HG03442 (cell line): Measurements from ENCODE around the gene PDGFB.

Experiments used
- ATAC-seq: cut with Tn5 transposase; IDR thresholded peaks from one replicate; pipeline ENCODE4 v1.9.1; 2021; ENCODE audit warnings: mild to moderate bottlenecking, moderate library complexity; ENCODE audit not compliant: unreplicated experiment

PDGFB gene

DNA sequence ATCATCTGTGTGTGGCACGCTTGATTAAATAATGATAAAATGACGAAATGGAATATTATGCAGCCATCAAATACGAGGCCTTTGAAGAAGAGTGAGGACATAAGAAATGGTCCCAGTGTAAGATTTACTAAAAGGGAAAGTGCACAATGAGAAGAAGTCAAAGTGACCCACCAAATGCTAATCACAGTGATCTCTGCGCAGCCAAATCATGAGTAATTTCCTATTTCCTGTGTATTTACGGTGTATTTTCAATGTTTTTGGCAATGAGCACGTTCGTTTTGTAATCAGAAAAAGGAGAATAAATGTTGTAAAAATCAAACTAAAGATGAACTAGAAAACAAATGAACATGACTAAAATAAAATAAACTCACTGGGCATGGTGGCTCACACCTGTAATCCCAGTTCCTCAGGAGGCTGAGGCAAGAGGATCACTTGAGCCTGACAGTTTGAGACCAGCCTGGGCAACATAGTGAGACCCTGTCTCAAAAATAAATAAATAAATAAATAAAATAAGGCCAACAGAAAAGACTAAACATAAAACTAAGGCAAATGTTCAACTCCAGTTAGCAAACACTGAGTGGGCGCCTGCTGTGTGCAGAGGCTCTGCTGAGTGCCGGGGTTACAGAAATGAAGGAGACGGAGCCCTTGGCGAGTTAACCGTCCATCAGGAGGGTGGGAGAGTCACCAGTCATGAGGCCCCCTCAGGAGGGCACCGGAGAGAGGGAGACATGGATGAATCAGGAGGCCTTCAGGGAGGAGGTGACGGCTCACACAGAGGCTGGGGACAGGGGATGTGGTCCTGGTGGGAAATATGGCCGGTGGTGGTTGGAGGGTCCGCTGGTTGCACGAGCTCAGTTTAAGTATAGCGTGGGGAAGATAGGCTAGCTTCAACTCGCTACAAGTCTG is 66.3 kb downstream of the PDGFB start:
- no peak for ATAC-seq

DNA sequence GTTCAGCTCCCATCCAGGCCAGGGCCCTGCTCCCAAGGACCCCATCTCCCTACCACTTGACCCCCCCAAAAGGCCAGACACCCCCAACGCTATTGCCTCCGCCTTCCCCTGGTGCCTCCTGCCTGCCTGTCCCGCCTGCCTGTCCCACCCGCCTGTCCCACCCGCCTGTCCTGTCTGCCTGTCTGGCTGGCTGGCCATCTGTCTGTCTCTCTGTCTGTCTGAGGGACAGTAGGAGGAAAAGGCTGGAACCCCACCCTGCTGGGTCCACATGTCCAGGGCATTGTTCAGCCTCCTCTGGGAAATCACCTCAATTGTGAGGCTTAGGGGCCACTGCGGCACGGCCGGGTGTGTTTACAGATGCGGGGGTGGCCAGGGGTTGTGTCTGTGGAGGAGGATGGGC is 67.0 kb downstream of the PDGFB start:
- no peak for ATAC-seq

DNA sequence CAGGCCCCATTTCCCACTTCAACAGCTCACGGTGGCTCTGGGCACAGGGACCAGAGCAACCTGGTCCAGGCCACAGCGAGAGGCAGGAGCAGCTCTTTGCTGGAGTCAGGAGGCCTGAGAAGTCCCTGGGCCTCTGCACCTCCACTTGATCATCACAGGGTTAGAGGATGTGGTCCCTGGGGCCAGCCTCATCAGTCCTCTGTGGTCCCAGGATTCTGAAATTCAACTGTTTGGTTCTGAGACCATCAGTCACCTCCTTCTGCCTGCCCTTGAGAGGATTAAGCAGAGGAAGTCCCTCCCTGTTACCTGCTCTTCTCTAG is 67.4 kb downstream of the PDGFB start:
- no peak for ATAC-seq

DNA sequence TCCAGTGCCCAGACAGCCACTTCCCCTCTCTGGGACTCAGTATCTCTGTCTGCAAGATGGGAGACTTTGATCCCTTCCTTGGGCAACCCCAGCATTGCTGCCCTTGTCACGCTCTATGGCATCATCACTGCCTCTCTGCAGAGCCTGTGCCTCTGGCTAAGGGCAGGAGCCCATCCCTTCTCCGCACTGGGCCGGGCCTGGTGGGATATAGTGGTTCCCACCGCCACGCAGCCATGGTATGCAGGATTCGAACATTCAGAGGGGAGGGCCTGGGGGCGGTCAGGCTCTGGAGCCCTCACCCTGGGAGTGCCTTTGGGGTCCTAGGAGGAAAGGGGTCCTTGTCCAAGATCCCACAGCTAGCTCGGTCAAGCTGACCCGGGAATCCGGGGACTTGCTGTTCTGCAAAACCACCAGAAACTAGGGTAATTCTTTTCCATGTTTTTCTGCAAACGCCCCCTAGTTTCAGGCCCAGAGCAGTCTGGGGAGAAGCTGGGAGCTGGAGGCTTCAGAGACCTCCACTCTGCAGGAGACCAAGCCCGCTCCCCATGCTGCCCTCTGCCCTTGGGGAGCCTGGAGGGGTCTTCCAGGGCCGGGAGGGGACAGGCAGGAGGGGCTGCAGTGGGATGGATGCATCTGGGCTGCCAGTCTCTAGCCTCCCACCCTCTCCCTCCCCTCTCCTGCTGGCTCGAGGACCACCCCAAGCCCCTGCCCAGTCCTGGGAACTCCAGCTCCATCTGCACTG is 67.9 kb downstream of the PDGFB start:
- ATAC-seq = no peak

DNA sequence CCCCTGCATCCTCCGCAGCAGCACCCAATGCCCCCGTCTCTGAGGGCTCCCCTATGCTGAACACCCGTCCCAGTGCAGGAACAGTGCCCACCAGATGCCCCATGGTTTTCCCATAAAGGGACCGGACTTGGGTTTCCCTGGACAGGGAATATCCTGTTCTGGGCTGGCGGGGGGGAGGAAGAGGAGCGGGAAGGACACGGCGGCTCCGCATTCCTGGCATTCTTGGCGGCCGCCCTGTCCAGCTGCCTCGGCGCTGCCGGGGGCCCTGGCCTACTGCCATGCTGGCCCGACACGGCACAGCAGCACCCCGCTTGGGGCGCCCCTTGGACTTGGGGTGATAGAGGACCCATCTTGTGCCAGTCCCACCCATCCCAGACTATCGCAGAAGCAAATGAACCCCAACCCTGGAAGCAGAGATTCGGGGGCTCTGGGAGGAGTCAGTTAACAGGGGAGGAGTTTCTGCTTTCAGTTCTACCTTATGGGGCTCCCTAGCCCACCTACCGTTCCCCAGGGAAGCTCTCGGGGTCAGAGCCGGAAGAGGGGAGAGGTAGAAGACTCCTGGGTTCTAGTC is 68.6 kb downstream of the PDGFB start:
- ATAC-seq = no peak

DNA sequence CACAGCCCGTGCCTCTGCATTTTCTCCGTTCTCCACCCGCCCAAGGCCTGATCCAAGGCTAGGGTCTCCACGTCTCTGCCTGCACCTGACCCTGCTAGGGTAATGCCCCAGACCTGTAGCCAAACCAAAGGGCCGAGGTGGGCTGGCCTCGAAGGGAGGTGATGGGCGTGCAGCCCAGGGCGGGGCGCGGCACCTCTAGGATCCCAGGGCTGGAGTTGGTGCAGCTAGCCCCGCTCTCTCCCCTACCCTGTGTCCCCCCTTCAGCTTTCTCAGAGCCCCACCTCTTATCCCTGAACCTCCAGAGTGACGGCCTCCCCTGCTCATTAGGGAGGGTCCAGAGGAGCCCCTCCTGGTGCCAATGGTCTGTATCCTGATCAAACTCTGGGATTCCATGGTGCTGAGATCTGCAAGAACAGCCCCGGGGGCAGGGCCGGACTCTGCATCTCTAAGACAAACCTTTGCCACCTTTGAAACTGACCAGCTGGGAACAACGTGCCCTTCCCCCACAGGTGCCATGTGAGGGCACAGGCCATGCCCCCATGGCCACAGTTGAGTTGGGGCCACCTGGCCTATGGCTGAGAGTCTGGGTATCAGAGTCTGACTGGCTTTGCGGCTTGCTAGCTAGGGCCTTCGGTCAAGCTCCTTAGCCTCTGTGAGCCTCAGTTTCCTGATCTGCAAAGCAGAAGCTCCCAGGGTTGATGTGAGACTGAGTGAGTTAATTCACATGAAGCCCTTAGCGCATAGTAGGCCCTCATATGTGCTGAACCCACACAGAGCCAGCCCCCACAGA is 69.2 kb downstream of the PDGFB start:
- no peak for ATAC-seq

DNA sequence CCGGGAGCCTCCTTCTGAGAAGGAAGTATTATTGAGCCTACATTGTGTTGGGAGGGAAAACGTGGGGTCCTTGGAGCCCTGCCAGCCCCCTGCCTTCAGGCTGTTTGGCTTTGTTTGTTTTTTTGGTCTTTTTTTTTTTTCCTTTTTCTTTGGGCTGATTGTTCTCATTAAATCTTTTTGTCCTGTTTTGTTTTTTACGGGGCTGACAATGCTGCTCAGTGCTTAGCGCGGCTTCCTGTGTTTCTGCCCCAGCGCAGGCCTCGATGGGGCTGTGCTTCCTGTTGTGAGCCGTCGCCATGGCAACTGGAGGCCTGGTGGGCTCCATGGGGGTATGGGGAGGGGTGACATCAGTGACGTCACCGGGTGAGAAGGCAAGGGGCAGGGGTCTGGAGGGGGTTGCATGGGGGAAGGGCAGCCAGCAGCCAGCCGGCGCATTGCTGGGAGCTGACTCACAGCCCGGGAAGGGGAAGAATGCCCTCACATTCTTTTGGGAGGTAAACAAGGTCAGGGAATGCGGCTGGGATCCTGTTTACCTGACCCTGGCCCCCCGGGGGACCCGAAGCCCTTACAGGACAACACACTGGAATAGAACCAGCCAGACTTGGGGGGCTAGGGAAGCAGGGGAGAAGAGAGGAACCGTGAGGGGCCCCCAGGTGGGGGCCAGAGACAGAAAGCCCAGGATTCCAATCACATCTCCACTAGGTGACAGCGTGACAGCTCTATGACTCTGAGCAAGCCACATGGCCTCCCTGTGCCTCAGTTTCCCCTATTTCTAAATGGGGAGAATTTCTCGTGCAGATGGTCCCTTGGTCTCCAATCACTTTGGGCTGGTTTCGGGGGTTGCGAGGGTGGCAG is 70.1 kb downstream of the PDGFB start:
- no peak for ATAC-seq

DNA sequence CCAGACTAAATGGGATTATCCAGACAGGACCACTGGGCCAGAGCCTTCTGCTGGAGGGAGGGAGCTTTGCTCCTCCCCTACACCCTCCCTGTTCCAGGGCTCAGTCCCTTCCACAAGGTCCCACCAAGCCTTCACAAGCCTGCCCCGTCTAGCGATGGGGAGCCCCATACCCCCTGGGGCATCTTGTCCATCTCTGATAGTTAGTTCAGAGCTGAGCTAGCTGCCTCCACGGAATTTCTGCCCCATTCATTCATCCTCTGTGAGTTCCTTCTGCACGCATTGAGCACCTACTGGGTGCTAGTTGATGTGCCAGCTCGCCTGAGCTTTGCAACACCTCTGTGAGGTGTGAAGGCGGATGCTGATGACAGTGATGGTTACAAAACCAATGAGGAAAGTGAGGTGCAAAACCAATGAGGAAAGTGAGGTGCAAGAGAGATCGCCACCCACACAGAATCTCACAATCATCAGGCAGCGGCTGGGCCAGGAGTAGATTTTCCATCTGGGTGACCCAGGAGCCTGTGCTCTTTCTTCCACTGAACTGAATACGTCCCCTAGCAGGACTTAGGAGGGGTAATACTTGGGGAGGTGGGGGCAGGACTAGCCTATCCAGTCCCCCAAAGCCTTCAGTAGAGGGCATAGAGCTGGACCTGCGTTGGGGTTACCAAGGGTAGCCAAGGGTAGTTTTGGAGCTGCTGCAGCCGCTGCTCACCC is 70.8 kb downstream of the PDGFB start:
- no peak for ATAC-seq
